ENCODE results near the gene TREX2. TPM values are rescaled to one million over a fixed set of nuclear protein-coding genes. Genes with fewer than 3 reads are reported as not detected.
A peak's percentile ranks its signal among the peaks of the same experiment; 100 is the strongest.

TREX2 gene
- total and polyA plus RNA-seq, 2 of the 8 experiments (the other 6 are each of a cell fraction or from before 2014, with no cell fraction given), result 0.71 to 0.80 TPM

- Histone ChIP-seq H3K9me3 (ENCODE audit: insufficient read depth in 2 of 2, low read depth in 1 of 2, low read length in 1 of 2) (no peaks in the 10 kb centered on the region), H3K79me1 (ENCODE audit: low read depth, low read length) (peaks cover 3% of the 10 kb centered on the region; the same call in 1 of the 2 replicates), H4K5ac (ENCODE audit: insufficient read length, low read depth, low read length) (no peak overlapping the region), H3K23me2 (ENCODE audit: low read depth, low read length) (peaks cover 5% of the 10 kb centered on the region; the same call in 1 of the 2 replicates), H3K18ac (ENCODE audit: extremely low read depth, low read length) (no peak overlapping the region), H2BK20ac (ENCODE audit: low read length) (no peak overlapping the region), H3K4me1 (replicated peaks in 1 of 4; ENCODE audit: control insufficient read depth in 3 of 4, insufficient read depth in 4 of 4, low read length in 3 of 4) (peaks cover 0 to 6% (median 0%) of the 10 kb centered on the region in 4 experiments; a peak in 1 of 7 replicates), H3K79me2 (ENCODE audit: control insufficient read depth in 1 of 2, insufficient read depth in 2 of 2, low read length in 2 of 2) (peaks cover 0 to 4% of the 10 kb centered on the region in 2 experiments; a peak in 1 of 4 replicates), H2AK5ac (ENCODE audit: low read depth, low read length) (no peak overlapping the region), H3K9ac (replicated peaks in 1 of 4; ENCODE audit: extremely low read depth in 1 of 4, low read depth in 3 of 4, low read length in 3 of 4) (peak overlapping the region; percentile 51 to 79 (median 70); a peak in 6 of 7 replicates), H2BK5ac (ENCODE audit: low read depth, low read length) (no peak overlapping the region), H3K56ac (replicated peaks; ENCODE audit: insufficient read length, low read depth, low read length) (no peak overlapping the region), H4K8ac (ENCODE audit: extremely low read depth, insufficient read depth, low read length) (peak overlapping the region; percentile 79; the same call in 1 of the 2 replicates), H3K4me2 (ENCODE audit: insufficient read depth in 1 of 2, low read depth in 2 of 2, low read length in 2 of 2) (peak overlapping the region; percentile 83 to 88), H3K23ac (ENCODE audit: insufficient read length) (no peak overlapping the region), H3K36me3 (ENCODE audit: control insufficient read depth in 2 of 4, insufficient read depth in 4 of 4, low read length in 3 of 4) (peaks cover 0 to 2% (median under 1%) of the 10 kb centered on the region in 4 experiments; a peak in 3 of 8 replicates), H3K4me3 (ENCODE audit: extremely low read depth in 1 of 4, insufficient read depth in 2 of 4, low read depth in 3 of 4, low read length in 4 of 4) (peak overlapping the region; percentile 53 to 82 (median 76)), H3K27me3 (replicated peaks in 1 of 4; ENCODE audit: control insufficient read depth in 3 of 4, extremely low read depth in 1 of 4, insufficient read depth in 3 of 4, low read length in 3 of 4) (peaks cover 0 to 8% (median 5%) of the 10 kb centered on the region in 4 experiments; a peak in 5 of 7 replicates), H4K91ac (replicated peaks; ENCODE audit: insufficient read length, low read length) (no peak overlapping the region), H2AFZ (ENCODE audit: low read length) (no peak overlapping the region), H3K14ac (ENCODE audit: insufficient read length) (no peak overlapping the region), H4K20me1 (replicated peaks in 1 of 2; ENCODE audit: control insufficient read depth in 1 of 2, insufficient read depth in 2 of 2, low read length in 2 of 2) (peaks cover 0 to 4% of the 10 kb centered on the region in 2 experiments), H3K27ac (ENCODE audit: low read depth, low read length) (no peak overlapping the region), H2BK12ac (ENCODE audit: low read depth, low read length) (no peak overlapping the region), H2BK120ac (replicated peaks; ENCODE audit: low read depth, low read length) (no peak overlapping the region), H3K4ac (replicated peaks; ENCODE audit: insufficient read length, low read depth, low read length) (no peak overlapping the region), H2BK15ac (ENCODE audit: low read length) (no peak overlapping the region)
- CTCF ChIA-PET (ENCODE audit: partially characterized antibody), result interaction anchor here (0.7 to 7.6 kb wide), 8 partner anchors 9 to 133 kb away, joined by 3 to 84 read pairs (median 16); no protein-coding TSS in a partner anchor
- no peak for FAIRE-seq
- no peak for DNase-seq (ENCODE audit: low read depth in 1 of 2, low spot score in 2 of 2)
- peak; percentile 77 for TF ChIP-seq MAX (IDR thresholded peaks at IDR 0.05)
- TF ChIP-seq CTBP2 (IDR thresholded peaks at IDR 0.05; ENCODE audit: borderline replicate concordance, insufficient read depth, insufficient read length, low read length), result no peak
- TF ChIP-seq SAP30 (IDR thresholded peaks at IDR 0.05; ENCODE audit: insufficient read depth, insufficient replicate concordance, low read length), result peak; percentile 86
- TF ChIP-seq SIN3A (conservative IDR thresholded peaks at IDR 0.05 in 1 of 2, IDR thresholded peaks at IDR 0.05 in 1 of 2; ENCODE audit: low read depth in 1 of 2, low read length in 2 of 2), result peak in 1 of 2 experiments; percentile 95
- POLR2A ChIA-PET (ENCODE audit: partially characterized antibody), result interaction anchor here (0.7 to 1.2 kb wide), 2 partner anchors 26 to 37 kb away, joined by 3 read pairs; no protein-coding TSS in a partner anchor
- 2% methylated on average over 8 of the region's 32 CpGs; no CpG with 5 or more reads in 1 of the 2 experiments for WGBS, 2 experiments (ENCODE audit: extremely low coverage in 1 of 2, insufficient coverage in 1 of 2, insufficient read length in 1 of 2, insufficient replicate concordance in 2 of 2, low coverage in 1 of 2, low lambda C conversion rate in 2 of 2, missing lambda C conversion rate in 1 of 2)
These were observed 24.1 kb upstream of the TREX2 start for GRCh38 chrX:153469811-153470410.

Data from H1 (cell line).